DMS153 treated with DMSO at 0.1 percent for 48 hours (cell line): Measurements from ENCODE around the gene PIBF1.
A peak's percentile ranks its signal among the peaks of the same experiment; 100 is the strongest.

ENCODE experiments used
- DNase-seq: peaks from one replicate; lab custom pipeline; 2025; ENCODE audit not compliant: unreplicated experiment; lab: John Stamatoyannopoulos, UW

The PIBF1 gene

DNA sequence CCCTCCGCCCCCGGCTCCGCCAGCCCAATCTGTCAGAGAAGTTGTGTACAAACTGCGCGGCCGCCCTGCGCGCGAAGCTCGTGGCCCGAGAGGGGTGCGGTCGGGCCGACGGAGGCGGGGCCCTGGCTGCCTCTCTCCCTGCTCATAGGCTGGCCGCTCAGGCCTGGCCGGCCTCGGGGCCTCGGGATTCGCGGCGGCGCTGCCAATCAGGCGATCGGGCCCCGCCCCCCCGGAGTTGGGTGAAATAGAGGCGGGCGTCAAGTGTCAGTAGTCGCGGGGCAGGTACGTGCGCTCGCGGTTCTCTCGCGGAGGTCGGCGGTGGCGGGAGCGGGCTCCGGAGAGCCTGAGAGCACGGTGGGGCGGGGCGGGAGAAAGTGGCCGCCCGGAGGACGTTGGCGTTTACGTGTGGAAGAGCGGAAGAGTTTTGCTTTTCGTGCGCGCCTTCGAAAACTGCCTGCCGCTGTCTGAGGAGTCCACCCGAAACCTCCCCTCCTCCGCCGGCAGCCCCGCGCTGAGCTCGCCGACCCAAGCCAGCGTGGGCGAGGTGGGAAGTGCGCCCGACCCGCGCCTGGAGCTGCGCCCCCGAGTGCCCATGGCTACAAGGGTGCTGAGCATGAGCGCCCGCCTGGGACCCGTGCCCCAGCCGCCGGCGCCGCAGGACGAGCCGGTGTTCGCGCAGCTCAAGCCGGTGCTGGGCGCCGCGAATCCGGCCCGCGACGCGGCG, 277.0 kb downstream of the PIBF1 start, which contains the start of gene KLF5:
Gene KLF5 (plus strand): TSS at position 270 of the 724 bp plus-strand sequence. CDS start 323 bp downstream, at position 593.
- peak; percentile 96 for DNase-seq

- DNase-seq = peak; percentile 52
Observed at GRCh38 chr13:73059460-73060250, 277.7 kb downstream of the PIBF1 start.

GRCh38 chr13:73060251-73061160, 278.6 kb downstream of the PIBF1 start:
- no peak for DNase-seq

GRCh38 chr13:73061473-73061872, 279.5 kb downstream of the PIBF1 start:
- DNase-seq = no peak

- no peak for DNase-seq
Observed at GRCh38 chr13:73061876-73062275, 279.9 kb downstream of the PIBF1 start.

GRCh38 chr13:73062468-73062867, 280.5 kb downstream of the PIBF1 start:
- DNase-seq = no peak

- DNase-seq = no peak
Observed at GRCh38 chr13:73063166-73063565, 281.2 kb downstream of the PIBF1 start.

GRCh38 chr13:73065036-73065435, 283.1 kb downstream of the PIBF1 start:
- no peak for DNase-seq

DNA sequence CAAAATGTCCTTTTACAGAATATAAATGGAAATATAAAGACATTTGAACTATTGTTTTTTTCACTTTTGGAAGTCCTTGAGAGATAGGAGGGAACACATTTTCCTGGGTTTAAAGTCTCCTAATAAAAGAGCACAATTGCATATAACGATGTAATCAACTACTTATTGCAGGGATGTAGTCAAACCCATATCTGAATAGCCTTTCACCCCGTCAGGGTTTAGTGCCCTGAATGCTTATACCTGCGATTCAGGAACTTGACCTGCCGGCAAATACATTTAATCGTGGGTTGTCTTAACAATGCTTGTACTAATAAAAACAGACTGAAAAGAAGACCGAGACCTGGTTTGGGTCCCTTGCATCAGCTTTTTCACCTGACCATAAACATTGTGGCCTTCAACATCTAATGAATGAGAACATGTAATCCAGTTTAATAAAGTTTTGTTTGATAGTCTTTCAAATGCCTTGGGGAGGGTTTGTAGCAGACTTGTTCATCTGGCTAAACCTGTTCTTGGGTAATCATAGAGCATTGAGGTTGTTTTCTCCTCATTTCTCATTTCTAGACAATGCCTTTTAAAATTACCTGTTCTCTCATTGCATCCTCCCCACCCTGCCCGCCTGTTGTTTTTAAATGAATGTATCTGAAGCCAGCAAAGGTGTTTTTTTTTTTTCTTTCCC, 283.9 kb downstream of the PIBF1 start:
- peak; percentile 64 for DNase-seq
